IMR-90 (cell line): ENCODE measurements around the gene CNIH2. TPM values are rescaled to one million over a fixed set of nuclear protein-coding genes. Genes with fewer than 3 reads are reported as not detected.
A peak's percentile ranks its signal among the peaks of the same experiment; 100 is the strongest.

ENCODE experiments used
- ATAC-seq: fragments of 200-7000 bp; cut with Tn5 transposase; 2 replicates; pipeline ENCODE4 v1.9.1; 2020; ENCODE audit warnings: low read depth, mild to moderate bottlenecking, moderate library complexity
- BruUV-seq: library from RNA; stranded (reverse); fragments of 400-500 nt; replicated peaks from 2 replicates; lab custom pipeline; 2021; lab: Mats Ljungman, UMichigan
- CTCF ChIA-PET: fragments of 300-600 bp; formaldehyde crosslinking; extraction: SDS; loops from one replicate; lab custom pipeline; 2021; ENCODE audit warnings: antibody characterized with exemption; lab: Yijun Ruan, JAX
- POLR2A ChIA-PET: fragments of 300-600 bp; sonication (Branson Sonifier 250); formaldehyde crosslinking; loops from one replicate; lab custom pipeline; 2022; ENCODE audit warnings: antibody characterized with exemption; ENCODE audit not compliant: unreplicated experiment; lab: Charles Lee
- DNase-seq: peaks from one replicate; pipeline ENCODE4 v3.0.0; 2013
- H2AFZ ChIP-seq: replicated peaks from 2 replicates; pipeline ENCODE3; 2013; ENCODE audit warnings: low read length, mild to moderate bottlenecking; ENCODE audit not compliant: poor library complexity
- H2AK5ac ChIP-seq: 2 replicates; pipeline ENCODE4 v1.6.1; 2013; ENCODE audit warnings: low read depth, low read length, inconsistent platforms
- H2AK9ac ChIP-seq: replicated peaks from 2 replicates; pipeline ENCODE3; 2013; ENCODE audit warnings: mild to moderate bottlenecking, low read depth, low read length, moderate library complexity; ENCODE audit not compliant: poor library complexity
- H2BK120ac ChIP-seq: 2 replicates; pipeline ENCODE4 v1.6.1; 2013; ENCODE audit warnings: low read depth, low read length, inconsistent platforms
- H2BK15ac ChIP-seq: 3 replicates; pipeline ENCODE4 v1.6.1; 2013; ENCODE audit warnings: low read depth, low read length, inconsistent platforms
- H2BK20ac ChIP-seq: 2 replicates; pipeline ENCODE4 v1.6.1; 2013; ENCODE audit warnings: low read depth, mild to moderate bottlenecking, inconsistent platforms, low read length, moderate library complexity
- H2BK5ac ChIP-seq: 2 replicates; pipeline ENCODE4 v1.6.1; 2013; ENCODE audit warnings: mild to moderate bottlenecking, low read depth, low read length, inconsistent platforms; ENCODE audit not compliant: poor library complexity, severe bottlenecking
- H3K14ac ChIP-seq: replicated peaks from 2 replicates; pipeline ENCODE4 v1.6.1; 2013; ENCODE audit warnings: low read depth, low read length, inconsistent platforms
- H3K18ac ChIP-seq: 2 replicates; pipeline ENCODE4 v1.6.1; 2013; ENCODE audit warnings: low read depth, low read length, control low read depth
- H3K23ac ChIP-seq: 2 replicates; pipeline ENCODE4 v1.6.1; 2013; ENCODE audit warnings: low read depth, low read length, inconsistent platforms
- H3K27ac ChIP-seq: 2 replicates; pipeline ENCODE4 v1.5.1; 2013; ENCODE audit warnings: mild to moderate bottlenecking, control low read depth, low read length; ENCODE audit not compliant: insufficient read depth
- H3K27me3 ChIP-seq: 2 replicates; pipeline ENCODE4 v1.6.1; 2013; ENCODE audit warnings: low read length; ENCODE audit not compliant: control insufficient read depth, insufficient read depth
- H3K36me3 ChIP-seq: 2 replicates; pipeline ENCODE4 v1.6.1; 2013; ENCODE audit warnings: low read length, mixed read lengths; ENCODE audit not compliant: control insufficient read depth, insufficient read depth
- H3K4ac ChIP-seq: 2 replicates; pipeline ENCODE4 v1.6.1; 2013; ENCODE audit warnings: low read depth, low read length, inconsistent platforms
- H3K4me1 ChIP-seq: 2 replicates; pipeline ENCODE4 v1.6.1; 2013; ENCODE audit warnings: low read length, mixed read lengths; ENCODE audit not compliant: control insufficient read depth, insufficient read depth
- H3K4me2 ChIP-seq: 2 replicates; pipeline ENCODE4 v1.6.1; 2013; ENCODE audit warnings: low read depth, mild to moderate bottlenecking, control low read depth, low read length, moderate library complexity
- H3K4me3 ChIP-seq: 2 replicates; pipeline ENCODE4 v1.5.1; 2013; ENCODE audit warnings: low read depth, mild to moderate bottlenecking, control low read depth, low read length, moderate library complexity; ENCODE audit not compliant: insufficient read depth
- H3K56ac ChIP-seq: 2 replicates; pipeline ENCODE4 v1.6.1; 2013; ENCODE audit warnings: low read length, inconsistent platforms; ENCODE audit not compliant: insufficient read depth; ENCODE audit errors: extremely low read depth
- H3K79me1 ChIP-seq, 2 experiments: 2 replicates each; pipeline ENCODE4 v1.6.1; 2013; ENCODE audit warnings: low read length in 2 of 2, inconsistent platforms in 1 of 2, low read depth in 1 of 2
- H3K9ac ChIP-seq: 2 replicates; pipeline ENCODE4 v1.6.1; 2013; ENCODE audit warnings: low read depth, low read length, control low read depth
- H3K9me1 ChIP-seq: 2 replicates; pipeline ENCODE4 v1.6.1; 2013; ENCODE audit warnings: low read length, inconsistent platforms; ENCODE audit not compliant: insufficient read depth
- H3K9me3 ChIP-seq: 2 replicates; pipeline ENCODE4 v1.6.1; 2013; ENCODE audit warnings: low read length; ENCODE audit not compliant: control insufficient read depth, insufficient read depth
- H4K20me1 ChIP-seq: 2 replicates; pipeline ENCODE4 v1.6.1; 2013; ENCODE audit warnings: low read length, inconsistent platforms; ENCODE audit not compliant: insufficient read depth
- H4K5ac ChIP-seq: 2 replicates; pipeline ENCODE4 v1.6.1; 2013; ENCODE audit warnings: mild to moderate bottlenecking, low read depth, low read length, control low read depth
- H4K8ac ChIP-seq, 2 experiments: 2 replicates each; pipeline ENCODE4 v1.6.1; 2013; ENCODE audit warnings: low read depth in 2 of 2, low read length in 2 of 2, control low read depth in 1 of 2, inconsistent platforms in 1 of 2
- H4K91ac ChIP-seq: 2 replicates; pipeline ENCODE4 v1.6.1; 2013; ENCODE audit warnings: low read depth, low read length, inconsistent platforms; ENCODE audit not compliant: insufficient read depth
- BHLHE40 ChIP-seq: fragments of 150-350 bp; IDR thresholded peaks from 2 replicates; pipeline ENCODE4 v1.6.1; 2016; ENCODE audit warnings: mild to moderate bottlenecking, low read depth, low read length
- WGBS, 2 experiments: methylation state at CpG; one replicate each; pipeline versions ENCODE4 v1.1.5 to v1.1.7; 2013; ENCODE audit warnings: missing lambda C conversion rate in 2 of 2; ENCODE audit not compliant: insufficient read length in 1 of 2; ENCODE audit errors: extremely low coverage in 2 of 2; 5-methylcytosine and 5-hydroxymethylcytosine counted together
- dilution Hi-C: fragments of 300-500 bp; cut with HindIII; formaldehyde crosslinking; loops from one replicate; pipeline ENCODE4 v1.14.3; 2018; ENCODE audit warnings: low sequenced_read_pairs; ENCODE audit not compliant: unreplicated experiment
- in situ Hi-C: fragments of 300-500 bp; cut with MboI; formaldehyde crosslinking; loops from 3 replicates; pipeline ENCODE4 v1.14.3; 2019; ENCODE audit warnings: low sequenced_read_pairs, inconsistent platforms, mixed read lengths
- intact Hi-C: fragments of 100-400 bp; cut with micrococcal nuclease; formaldehyde crosslinking; loops from 2 replicates; pipeline ENCODE4 v1.10.0; 2022
- polyA plus RNA-seq, 3 experiments: library from polyadenylated mRNA; depleted of rRNA; stranded (reverse); fragments of >200 nt; gene quantifications; 2 replicates each; pipeline ENCODE4 v1.2.3, GENCODE V29; 2012; ENCODE audit warnings: low replicate concordance in 1 of 3
- total RNA-seq: library from RNA; depleted of rRNA; stranded (reverse); fragments of >200 nt; gene quantifications from 2 replicates; pipeline ENCODE4 v1.2.3, GENCODE V29; 2012
- TF ChIP-seq, protein P1 (sequence below): fragments of 150-350 bp; IDR thresholded peaks from 2 replicates; pipeline ENCODE4 v1.6.1; 2017; ENCODE audit warnings: mild to moderate bottlenecking, antibody characterized with exemption, low read length, low read depth
- TF ChIP-seq, protein P2 (sequence below): conservative IDR thresholded peaks from 2 replicates; pipeline ENCODE4 v1.5.1; 2012; ENCODE audit warnings: mild to moderate bottlenecking, low read depth, low read length, improper control_type of control experiment

CNIH2 gene
- total and polyA plus RNA-seq, 2 of the 4 experiments (the other 2 are of a cell fraction), result 0.54 to 3.4 TPM

DNA sequence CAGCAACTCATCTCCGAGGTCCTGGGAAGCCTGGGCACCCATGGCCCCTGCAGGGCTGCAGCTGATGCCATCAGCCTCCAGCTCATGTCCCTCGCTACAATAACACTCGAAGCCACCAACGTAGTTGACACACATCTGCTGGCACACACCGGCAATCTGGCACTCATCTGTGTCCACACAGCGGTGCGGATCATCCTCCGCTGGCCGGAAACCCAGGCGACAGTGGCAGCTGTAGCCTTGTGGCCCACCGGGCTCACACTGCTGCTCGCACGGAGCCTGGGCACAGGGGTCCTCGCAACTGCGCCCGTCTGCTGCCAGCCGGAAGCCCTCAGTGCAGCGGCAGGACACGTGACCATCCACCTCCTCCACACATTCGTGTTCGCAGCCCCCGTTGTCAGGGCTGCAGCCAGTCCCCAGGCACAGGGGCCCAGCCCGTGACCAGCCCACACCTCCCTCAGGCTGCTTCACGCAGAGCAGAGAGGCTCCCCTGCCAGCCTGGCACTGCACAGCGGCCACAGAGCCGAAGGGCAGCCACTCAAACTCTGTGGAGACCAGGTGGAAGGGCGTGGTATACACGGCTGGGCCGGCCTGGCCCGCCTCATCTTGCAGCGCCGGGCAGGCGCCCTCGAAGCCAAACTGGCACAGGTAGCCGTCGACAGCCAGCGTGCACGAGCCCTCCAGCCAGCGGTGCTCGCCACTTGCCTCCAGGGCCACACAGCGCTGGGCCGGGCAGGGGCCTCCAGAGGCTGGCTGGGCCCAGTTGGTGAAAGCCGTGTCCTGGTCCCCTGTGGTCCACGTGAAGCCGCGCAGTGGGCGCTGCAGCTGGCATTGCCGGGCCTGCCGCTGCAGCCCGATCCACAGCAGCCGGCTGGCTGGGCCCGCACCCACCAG, 38.2 kb downstream of the CNIH2 start:
- Histone ChIP-seq H3K4me2 (peak overlapping the region; percentile 85), H2BK5ac (peak overlapping the region; percentile 77), H3K79me1 (peaks cover 0 to 42% of the 10 kb centered on the region in 2 experiments; a peak in 2 of 4 replicates), H2BK15ac (no peak overlapping the region), H3K4me3 (peak overlapping the region; percentile 72), H3K27ac (peak overlapping the region; percentile 93), H4K5ac (peak overlapping the region; percentile 0; the same call in 1 of the 2 replicates), H3K9me1 (peaks cover 11% of the 10 kb centered on the region), H3K9me3 (no peaks in the 10 kb centered on the region), H3K14ac (peak overlapping the region; percentile 94), H3K36me3 (no peaks in the 10 kb centered on the region), H3K18ac (peak overlapping the region; percentile 12), H2AK5ac (peak overlapping the region; percentile 77), H2BK120ac (0 out of 2 replicates have a peak overlapping the region, but pooled peaks have one; percentile 47), H3K4ac (peak overlapping the region; percentile 81), H4K91ac (peak overlapping the region; percentile 26; the same call in 1 of the 2 replicates), H3K9ac (peak overlapping the region; percentile 95), H3K4me1 (peaks cover 32% of the 10 kb centered on the region), H3K27me3 (no peaks in the 10 kb centered on the region), H2BK20ac (no peak overlapping the region), H3K23ac (peak overlapping the region; percentile 75), H2AK9ac (peak overlapping the region; percentile 93), H2AFZ (peak overlapping the region; percentile 81), H4K20me1 (peaks cover 39% of the 10 kb centered on the region), H3K56ac (peak overlapping the region; percentile 50), H4K8ac (peak overlapping the region; percentile 1 to 59; a peak in 2 of 4 replicates)
- dilution Hi-C loops (no loop called here), in situ Hi-C loops (no loop called here), intact Hi-C loops (no loop called here)
- CTCF ChIA-PET, result no interaction called here
- no TSS peak for BruUV-seq
- no peak for ATAC-seq
- WGBS, 2 experiments, result 12% methylated on average over 22 of the region's 52 CpGs; no CpG with 5 or more reads in 1 of the 2 experiments
- POLR2A ChIA-PET, result interaction anchor here (0.7 to 1.0 kb wide), 4 partner anchors 11 to 27 kb away, joined by 3 to 16 read pairs (median 6); partner anchors contain the start of genes RIN1 and YIF1A
- no peak for DNase-seq
- peak; percentile 60; the same call in 1 of the 2 replicates for TF ChIP-seq BHLHE40
- TF ChIP-seq, protein P1, sequence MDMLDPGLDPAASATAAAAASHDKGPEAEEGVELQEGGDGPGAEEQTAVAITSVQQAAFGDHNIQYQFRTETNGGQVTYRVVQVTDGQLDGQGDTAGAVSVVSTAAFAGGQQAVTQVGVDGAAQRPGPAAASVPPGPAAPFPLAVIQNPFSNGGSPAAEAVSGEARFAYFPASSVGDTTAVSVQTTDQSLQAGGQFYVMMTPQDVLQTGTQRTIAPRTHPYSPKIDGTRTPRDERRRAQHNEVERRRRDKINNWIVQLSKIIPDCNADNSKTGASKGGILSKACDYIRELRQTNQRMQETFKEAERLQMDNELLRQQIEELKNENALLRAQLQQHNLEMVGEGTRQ, result peak; percentile 83
- TF ChIP-seq, protein P2, sequence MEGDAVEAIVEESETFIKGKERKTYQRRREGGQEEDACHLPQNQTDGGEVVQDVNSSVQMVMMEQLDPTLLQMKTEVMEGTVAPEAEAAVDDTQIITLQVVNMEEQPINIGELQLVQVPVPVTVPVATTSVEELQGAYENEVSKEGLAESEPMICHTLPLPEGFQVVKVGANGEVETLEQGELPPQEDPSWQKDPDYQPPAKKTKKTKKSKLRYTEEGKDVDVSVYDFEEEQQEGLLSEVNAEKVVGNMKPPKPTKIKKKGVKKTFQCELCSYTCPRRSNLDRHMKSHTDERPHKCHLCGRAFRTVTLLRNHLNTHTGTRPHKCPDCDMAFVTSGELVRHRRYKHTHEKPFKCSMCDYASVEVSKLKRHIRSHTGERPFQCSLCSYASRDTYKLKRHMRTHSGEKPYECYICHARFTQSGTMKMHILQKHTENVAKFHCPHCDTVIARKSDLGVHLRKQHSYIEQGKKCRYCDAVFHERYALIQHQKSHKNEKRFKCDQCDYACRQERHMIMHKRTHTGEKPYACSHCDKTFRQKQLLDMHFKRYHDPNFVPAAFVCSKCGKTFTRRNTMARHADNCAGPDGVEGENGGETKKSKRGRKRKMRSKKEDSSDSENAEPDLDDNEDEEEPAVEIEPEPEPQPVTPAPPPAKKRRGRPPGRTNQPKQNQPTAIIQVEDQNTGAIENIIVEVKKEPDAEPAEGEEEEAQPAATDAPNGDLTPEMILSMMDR, result no peak
